GM12801 (cell line): ENCODE measurements around the gene ATP5PB.

Experiments used
- CTCF ChIP-seq: IDR thresholded peaks from one replicate; pipeline ENCODE4 v1.5.1; 2011; ENCODE audit warnings: control low read depth; ENCODE audit not compliant: insufficient read length; ENCODE audit errors: extremely low read depth

The ATP5PB gene

GRCh38 chr1:111461765-111462164 lies 12.5 kb downstream of the ATP5PB start:
- TF ChIP-seq CTCF = no peak

GRCh38 chr1:111462370-111463028 lies 13.2 kb downstream of the ATP5PB start:
- no peak for TF ChIP-seq CTCF

GRCh38 chr1:111463029-111463683 lies 13.9 kb downstream of the ATP5PB start:
- no peak for TF ChIP-seq CTCF

- no peak for TF ChIP-seq CTCF
These were observed 16.5 kb downstream of the ATP5PB start for GRCh38 chr1:111465754-111466153.

GRCh38 chr1:111466480-111466879 lies 17.2 kb downstream of the ATP5PB start:
- no peak for TF ChIP-seq CTCF

- no peak for TF ChIP-seq CTCF
These were observed 18.8 kb downstream of the ATP5PB start for GRCh38 chr1:111467865-111468716.

GRCh38 chr1:111468717-111469100 lies 19.4 kb downstream of the ATP5PB start:
- no peak for TF ChIP-seq CTCF
